ENCODE data around the gene CD96.

Gene CD96

DNA sequence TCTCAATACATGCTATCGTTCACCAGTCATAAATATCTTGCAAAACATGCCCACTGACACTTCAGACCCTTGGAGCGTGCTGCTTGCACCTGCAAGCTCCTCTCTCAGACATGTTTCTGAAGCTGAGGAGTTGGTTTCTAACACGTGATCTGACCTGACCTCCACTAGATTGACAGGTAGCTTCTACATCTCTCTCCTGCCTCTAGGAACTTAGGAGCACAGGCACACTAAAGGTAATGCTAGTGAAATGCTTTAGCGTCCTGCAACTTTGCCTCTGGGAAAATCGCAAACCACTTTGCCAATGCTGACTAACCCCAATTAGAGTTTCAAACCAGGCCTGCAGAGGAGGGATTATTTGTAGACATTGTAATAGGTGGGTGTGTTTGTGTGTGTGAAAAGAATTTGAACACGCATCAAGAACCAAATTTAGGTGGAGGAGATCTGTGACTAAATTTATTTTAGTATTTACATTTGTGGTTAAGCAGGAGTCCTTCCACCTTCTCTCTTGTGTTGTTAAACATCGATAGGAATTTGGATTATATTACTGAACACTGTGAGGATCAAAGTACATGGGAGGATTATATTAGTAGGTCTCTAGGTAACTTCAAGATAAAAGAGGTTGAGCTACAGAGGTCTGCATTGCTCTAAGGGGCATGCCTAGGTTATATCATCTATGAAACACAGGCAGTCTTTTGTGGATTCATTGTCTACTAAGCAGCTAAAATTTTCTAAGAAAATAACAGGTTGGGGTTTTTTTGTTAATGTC is 139.8 kb downstream of the CD96 start:
- DNase-seq: no peak

DNA sequence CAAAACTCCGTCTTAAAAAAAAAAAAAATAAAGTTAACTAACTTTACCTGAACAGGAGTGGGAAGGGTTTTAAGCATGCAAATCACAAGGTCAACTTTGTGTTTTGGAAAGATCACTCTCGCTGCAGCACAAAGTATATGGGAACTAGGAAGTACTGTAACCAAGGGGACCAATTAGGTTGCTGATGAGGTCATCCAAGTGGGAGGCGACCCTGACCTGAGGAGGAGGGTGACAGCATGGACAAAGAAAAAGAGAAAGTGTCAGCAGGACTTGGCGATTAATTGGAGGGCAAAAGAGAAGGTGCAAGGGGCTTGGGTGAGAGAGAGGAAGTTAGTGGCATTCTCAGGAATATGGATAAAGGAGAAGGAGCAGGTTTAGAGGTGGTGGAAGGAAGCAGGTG is 142.6 kb downstream of the CD96 start:
- DNase-seq: no peak

DNA sequence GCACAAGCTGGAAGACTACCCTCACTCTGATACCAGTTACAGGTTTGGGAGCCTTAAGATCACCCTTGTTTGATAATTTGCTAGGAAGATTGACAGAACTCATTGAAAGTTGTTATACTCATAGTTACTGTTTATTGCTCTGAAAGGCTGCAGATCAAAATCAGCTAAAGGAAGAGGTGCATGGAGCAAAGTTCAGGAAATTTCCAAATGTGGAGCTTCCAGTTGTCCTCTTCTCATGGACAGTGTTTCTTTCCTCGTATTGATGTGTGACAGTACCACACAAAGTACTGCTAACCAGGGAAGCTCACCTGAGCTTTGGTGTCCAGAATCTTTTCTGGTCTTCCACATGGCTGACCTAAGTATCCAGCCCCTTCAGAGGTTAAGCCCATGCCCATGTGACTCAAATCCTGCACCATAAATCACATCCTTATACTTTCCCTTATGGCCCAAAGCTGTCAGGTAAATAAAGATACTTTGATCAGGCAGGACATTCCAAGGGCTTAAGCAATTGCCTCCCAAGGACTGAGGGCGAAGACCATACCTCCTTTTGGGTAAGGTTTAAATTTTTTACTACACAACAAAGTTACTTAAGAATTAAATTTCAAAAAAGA is 146.3 kb downstream of the CD96 start:
- DNase-seq: no peak

DNA sequence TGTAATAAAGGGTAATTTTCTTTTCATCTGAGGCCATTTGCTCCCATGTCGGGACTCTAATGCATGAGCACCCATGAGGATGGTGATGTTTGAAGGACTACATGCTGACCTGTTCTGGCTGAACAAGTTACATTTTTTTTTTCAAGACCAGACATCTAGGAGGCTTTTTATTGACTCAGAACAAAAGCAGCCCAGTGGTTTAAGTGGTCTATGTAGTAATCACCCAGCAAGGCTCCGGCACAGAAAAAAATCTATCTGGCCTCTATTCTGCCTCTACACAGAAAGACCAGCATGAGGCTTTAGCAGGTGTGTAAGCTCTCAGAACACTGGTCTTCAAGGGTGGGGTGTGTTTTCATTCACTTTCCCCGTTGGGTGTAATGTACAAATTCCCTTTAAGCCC is 148.2 kb downstream of the CD96 start:
- DNase-seq: peak; percentile 75

DNA sequence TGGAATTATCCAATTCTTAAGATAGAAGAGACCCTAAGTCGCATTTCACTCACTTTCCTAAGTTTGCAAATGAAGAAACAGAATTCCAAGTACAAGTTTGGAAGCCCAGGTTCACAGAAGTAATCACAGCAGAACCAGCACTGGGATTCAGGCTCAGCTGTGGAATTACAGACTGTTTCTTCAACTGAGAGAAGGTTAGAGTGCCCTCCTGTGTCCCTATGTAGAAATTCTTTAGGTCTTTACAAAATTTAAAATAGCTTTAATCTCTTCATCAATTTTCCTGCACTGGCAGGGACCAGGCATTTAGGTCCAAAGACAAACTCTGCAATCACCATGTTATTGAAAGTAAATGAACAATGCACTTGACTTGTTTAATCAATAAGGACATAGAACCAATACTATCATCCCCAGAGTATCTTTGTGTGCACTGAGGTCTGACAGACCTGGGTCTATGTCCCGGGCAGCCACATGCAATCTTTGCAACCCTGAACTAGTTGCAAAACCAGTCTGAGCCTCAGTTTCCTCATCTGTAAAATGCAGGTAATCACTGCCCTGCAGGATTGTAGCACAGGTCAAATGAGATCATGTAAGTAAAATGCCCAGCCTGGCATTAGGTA is 149.4 kb downstream of the CD96 start:
- peak; percentile 56 for DNase-seq

DNA sequence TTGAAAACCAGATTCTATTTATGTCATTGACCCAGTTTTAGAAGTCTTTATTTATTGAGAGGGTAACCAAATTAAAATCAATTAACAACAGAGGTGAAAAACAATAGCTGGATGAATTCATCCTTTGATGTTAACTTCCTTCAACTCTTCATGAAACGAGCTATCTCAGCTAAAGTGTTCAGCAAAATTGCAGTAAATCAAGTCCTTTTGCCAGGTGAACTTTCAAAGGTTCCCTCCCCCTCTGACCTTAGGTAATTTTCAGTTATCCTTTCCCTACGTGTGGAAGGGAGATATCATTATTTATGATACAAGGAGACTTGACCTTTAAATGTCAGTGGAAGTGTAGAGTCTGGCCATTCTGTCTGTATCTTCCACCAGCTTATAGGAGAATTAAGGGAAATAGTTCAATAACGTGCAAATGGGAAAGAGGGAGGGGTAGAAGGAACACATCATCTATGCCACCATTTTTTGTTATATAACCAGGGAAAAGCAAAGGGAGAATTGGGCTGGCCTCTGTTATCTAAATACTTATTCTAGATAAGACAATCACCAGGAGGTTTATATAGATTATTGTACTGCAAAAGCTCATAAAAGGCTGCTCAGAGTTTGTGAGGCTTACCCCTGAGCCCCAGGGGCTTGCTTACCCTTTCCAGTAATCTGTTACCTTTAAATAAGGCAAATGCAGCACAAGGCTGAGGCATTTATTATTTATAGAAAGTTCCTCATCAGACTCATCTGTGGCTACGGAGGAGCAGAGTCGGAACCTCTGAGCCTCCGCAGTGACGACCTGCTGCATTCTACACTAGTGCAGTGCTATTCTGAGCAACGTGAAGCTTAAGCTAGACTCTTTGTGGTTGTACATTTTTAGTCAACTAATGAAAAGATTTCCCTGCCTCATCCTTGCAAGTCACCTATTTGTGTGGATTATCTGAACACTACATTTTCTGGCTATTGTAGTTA is 150.9 kb downstream of the CD96 start:
- DNase-seq: no peak

DNA sequence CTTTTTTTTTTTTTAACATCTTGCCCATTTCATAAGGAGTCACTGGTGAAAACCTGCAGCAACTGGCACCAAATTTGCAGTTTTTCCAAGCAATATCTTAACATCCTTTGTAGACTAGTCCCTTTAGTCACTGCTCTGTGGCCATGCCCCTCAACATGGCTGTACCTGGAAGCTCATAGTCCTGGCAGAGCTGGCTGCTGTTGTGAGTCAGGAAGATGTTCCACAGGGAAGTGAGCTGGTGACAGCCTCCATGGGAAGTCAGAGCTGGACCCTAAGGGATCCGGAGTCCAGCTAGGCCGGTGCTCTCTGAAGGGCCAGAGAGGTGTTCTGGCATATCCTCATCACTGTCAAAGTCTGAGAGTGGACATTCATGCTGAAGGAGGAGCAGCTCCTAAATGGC is 152.5 kb downstream of the CD96 start:
- DNase-seq: no peak

DNA sequence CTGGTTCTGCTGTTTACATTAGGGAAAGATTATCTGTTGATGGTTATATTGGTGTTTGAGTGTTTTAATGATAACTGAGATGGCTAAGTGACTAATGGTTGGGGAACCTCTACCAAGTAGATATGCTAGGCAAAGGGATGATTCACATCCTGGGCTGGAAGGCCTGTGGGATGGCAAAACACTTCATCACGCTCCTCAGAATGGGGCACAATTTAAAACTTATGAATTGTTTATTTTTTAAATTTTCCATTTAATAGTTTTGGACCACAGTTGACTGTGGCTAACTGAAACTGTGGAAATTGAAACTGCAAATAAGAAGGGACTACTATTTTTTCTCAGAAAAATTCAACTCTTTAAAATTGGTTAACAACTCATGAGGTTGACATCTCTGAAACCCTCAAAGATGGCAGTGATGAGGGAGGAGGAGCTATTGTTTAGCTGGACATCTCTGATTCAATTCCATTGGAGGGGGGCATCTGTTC is 153.7 kb downstream of the CD96 start:
- DNase-seq: peak; percentile 91

DNA sequence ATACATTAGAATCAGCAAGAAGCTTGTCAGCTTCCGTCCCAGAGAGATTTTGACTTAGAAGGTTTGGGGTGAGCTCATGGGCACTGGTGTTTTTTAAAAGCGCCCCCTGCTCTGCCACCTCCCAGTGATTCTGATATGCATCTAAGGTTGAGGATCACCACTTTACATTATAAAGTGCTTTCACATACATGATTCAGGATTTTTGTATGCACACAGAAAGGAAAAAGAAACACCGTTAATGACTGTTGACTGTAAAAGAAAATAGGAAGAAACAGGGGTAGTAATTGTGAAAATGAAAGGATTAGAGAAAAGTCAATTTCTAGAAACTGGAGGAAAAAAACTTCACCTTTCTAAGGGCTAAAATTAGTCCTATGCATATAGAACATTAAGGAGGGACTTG is 158.1 kb downstream of the CD96 start:
- DNase-seq: no peak

DNA sequence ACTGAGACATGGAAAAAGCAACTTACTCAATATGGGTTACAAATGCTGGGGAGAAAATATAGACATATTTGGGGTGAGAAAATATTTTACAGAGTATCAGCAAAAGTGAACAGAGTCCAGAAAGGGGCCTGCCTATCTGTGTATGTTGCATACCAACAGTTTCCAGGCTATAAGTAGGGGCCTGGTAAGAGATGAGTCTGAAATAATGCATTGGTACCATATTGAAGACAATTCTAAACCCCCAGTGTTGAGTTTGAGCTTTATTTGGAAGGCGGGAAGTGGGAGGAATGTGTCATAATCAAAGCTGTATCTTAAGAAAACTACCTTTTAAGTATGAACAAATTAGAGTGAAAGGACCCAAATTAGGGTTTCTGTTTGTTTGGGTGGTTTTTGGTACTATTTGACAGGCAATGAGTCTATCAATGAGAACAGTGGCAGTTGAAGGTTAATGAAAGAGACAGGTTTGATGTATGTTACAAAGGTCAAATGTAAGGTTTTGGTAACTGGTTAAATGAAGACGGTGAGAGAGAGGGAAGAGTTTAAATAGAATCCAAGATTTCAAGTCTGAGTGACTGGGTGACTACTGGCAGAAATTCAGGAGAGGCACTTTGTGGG is 159.4 kb downstream of the CD96 start:
- no peak for DNase-seq

All from fibroblast of skin of right biceps (primary cell).